B cell (primary cell): ENCODE measurements around the gene EDNRA. TPM values are rescaled to one million over a fixed set of nuclear protein-coding genes. Genes with fewer than 3 reads are reported as not detected.

Experiments used
- ATAC-seq: fragments of 200-7000 bp; cut with Tn5 transposase; one replicate; pipeline ENCODE4 v1.10.0; 2021; ENCODE audit warnings: low read depth, mild to moderate bottlenecking, moderate number of reproducible peaks, moderate library complexity
- CTCF ChIA-PET: fragments of 350-600 bp; sonication (Branson Sonifier 250); formaldehyde crosslinking; loops from one replicate; lab custom pipeline; 2021; ENCODE audit warnings: antibody characterized with exemption, inconsistent platforms; lab: Charles Lee
- POLR2A ChIA-PET: fragments of 350-600 bp; sonication (Branson Sonifier 250); formaldehyde crosslinking; loops from one replicate; lab custom pipeline; 2021; ENCODE audit warnings: antibody characterized with exemption; lab: Charles Lee
- DNase-seq: peaks from one replicate; pipeline ENCODE4 v3.0.0; 2013
- H2AFZ ChIP-seq: 2 replicates; pipeline ENCODE4 v1.6.1; 2012; ENCODE audit warnings: mild to moderate bottlenecking, low read depth, low read length; ENCODE audit not compliant: insufficient read depth, poor library complexity, severe bottlenecking
- H3K27ac ChIP-seq, 2 donors: 1 replicate in 1 of 2; 2 replicates in 1 of 2; pipeline ENCODE4 v1.5.1; 2012 to 2013; ENCODE audit warnings: low read length in 2 of 2, mild to moderate bottlenecking in 2 of 2, moderate library complexity in 1 of 2
- H3K27me3 ChIP-seq, 4 experiments: fragments of 200-600 bp in 1 of 4; sonication (generic) in 1 of 4; replicated peaks in 1 of 4; 1 replicate in 2 of 4; 2 replicates in 2 of 4; pipeline versions ENCODE4 v1.6.1 to v1.7.0; 2013 to 2016; ENCODE audit warnings: low read length in 3 of 4, mild to moderate bottlenecking in 2 of 4, mixed read lengths in 1 of 4, moderate library complexity in 1 of 4; ENCODE audit not compliant: insufficient read depth in 4 of 4, control insufficient read depth in 3 of 4; ENCODE audit errors: control extremely low read depth in 1 of 4
- H3K36me3 ChIP-seq, 2 experiments: replicated peaks in 1 of 2; 1 replicate in 1 of 2; 2 replicates in 1 of 2; pipeline versions ENCODE4 v1.6.1 to v1.7.1; 2013; ENCODE audit warnings: low read length in 1 of 2; ENCODE audit not compliant: insufficient read depth in 2 of 2, control insufficient read depth in 1 of 2; ENCODE audit errors: control extremely low read depth in 1 of 2, extremely low read depth in 1 of 2
- H3K4me1 ChIP-seq, 2 donors: fragments of 200-600 bp in 1 of 2; sonication (generic) in 1 of 2; 1 replicate in 1 of 2; 2 replicates in 1 of 2; pipeline versions ENCODE4 v1.5.1 to v1.6.1; 2013 to 2017; ENCODE audit warnings: low read length in 2 of 2; ENCODE audit not compliant: control insufficient read depth in 2 of 2, insufficient read depth in 2 of 2
- H3K4me2 ChIP-seq: replicated peaks from 2 replicates; pipeline ENCODE3; 2012; ENCODE audit warnings: mild to moderate bottlenecking, low read depth, low read length; ENCODE audit not compliant: poor library complexity, severe bottlenecking
- H3K4me3 ChIP-seq, 5 experiments: fragments of 200-600 bp in 1 of 5; sonication (generic) in 1 of 5; 1 replicate in 3 of 5; 2 replicates in 2 of 5; pipeline versions ENCODE4 v1.5.1 to v1.7.0; 2011 to 2016; ENCODE audit warnings: low read length in 4 of 5, mild to moderate bottlenecking in 4 of 5, low read depth in 2 of 5, control low read depth in 1 of 5, moderate library complexity in 1 of 5; ENCODE audit not compliant: insufficient read depth in 1 of 5; ENCODE audit errors: control extremely low read depth in 1 of 5, extremely low read depth in 1 of 5
- H3K79me2 ChIP-seq: fragments of 200-600 bp; sonication (generic); one replicate; pipeline ENCODE4 v1.6.0; 2016; ENCODE audit warnings: low read length; ENCODE audit not compliant: control insufficient read depth, insufficient read depth
- H3K9ac ChIP-seq: fragments of 200-600 bp; sonication (generic); 2 replicates; pipeline ENCODE4 v1.6.1; 2017; ENCODE audit warnings: mild to moderate bottlenecking, low read length, moderate library complexity
- H3K9me3 ChIP-seq, 3 donors: one replicate each; pipeline versions ENCODE4 v1.6.1 to v1.7.1; 2013; ENCODE audit warnings: low read length in 2 of 3; ENCODE audit not compliant: control insufficient read depth in 2 of 3, insufficient read depth in 1 of 3; ENCODE audit errors: control extremely low read depth in 1 of 3
- H4K20me1 ChIP-seq: 2 replicates; pipeline ENCODE4 v1.6.0; 2012; ENCODE audit warnings: mild to moderate bottlenecking, low read length; ENCODE audit not compliant: insufficient read depth, control insufficient read depth, poor library complexity, severe bottlenecking
- H3K27ac Mint-ChIP-seq: one replicate; pipeline ENCODE4 v1.8.0; 2021; ENCODE audit warnings: mixed read lengths
- H3K27me3 Mint-ChIP-seq: one replicate; pipeline ENCODE4 v1.8.0; 2021; ENCODE audit warnings: mixed read lengths
- H3K4me1 Mint-ChIP-seq: one replicate; pipeline ENCODE4 v1.8.0; 2021; ENCODE audit warnings: mixed read lengths
- H3K4me3 Mint-ChIP-seq: one replicate; pipeline ENCODE4 v1.8.0; 2021; ENCODE audit warnings: mixed read lengths
- H3K9me3 Mint-ChIP-seq: one replicate; pipeline ENCODE4 v1.8.0; 2022; ENCODE audit warnings: mixed read lengths; ENCODE audit not compliant: insufficient read depth
- EZH2 ChIP-seq: IDR thresholded peaks from 2 replicates; pipeline ENCODE4 v1.6.1; 2012; ENCODE audit warnings: borderline replicate concordance, low read depth, mild to moderate bottlenecking, moderate library complexity, low read length; ENCODE audit not compliant: insufficient read depth, poor library complexity, severe bottlenecking
- WGBS: methylation state at CpG from one replicate; pipeline ENCODE4 v1.1.5; 2013; ENCODE audit warnings: missing lambda C conversion rate; ENCODE audit not compliant: insufficient coverage; 5-methylcytosine and 5-hydroxymethylcytosine counted together
- intact Hi-C: fragments of 100-400 bp; cut with micrococcal nuclease; formaldehyde crosslinking; loops from one replicate; pipeline ENCODE4 v1.10.0; 2022
- polyA plus RNA-seq: library from polyadenylated mRNA; depleted of rRNA; stranded (reverse); fragments of >200 nt; gene quantifications from 2 replicates; pipeline ENCODE4 v1.2.3, GENCODE V29; 2012
- total RNA-seq, 2 donors: library from RNA; stranded (reverse); fragments of 120-200 nt in 1 of 2; gene quantifications; 1 replicate in 1 of 2; 2 replicates in 1 of 2; pipeline versions ENCODE4 v1.2.3 to v1.2.4, GENCODE V29; 2013 to 2022
- TF ChIP-seq, protein P1 (sequence below): fragments of 200-600 bp; IDR thresholded peaks from one replicate; pipeline ENCODE4 v1.8.0; 2022; ENCODE audit warnings: antibody characterized with exemption, mild to moderate bottlenecking

EDNRA gene
- total and polyA plus RNA-seq, 2 donors (not counting 1 experiment from before 2014, with no cell fraction given) = not detected

DNA sequence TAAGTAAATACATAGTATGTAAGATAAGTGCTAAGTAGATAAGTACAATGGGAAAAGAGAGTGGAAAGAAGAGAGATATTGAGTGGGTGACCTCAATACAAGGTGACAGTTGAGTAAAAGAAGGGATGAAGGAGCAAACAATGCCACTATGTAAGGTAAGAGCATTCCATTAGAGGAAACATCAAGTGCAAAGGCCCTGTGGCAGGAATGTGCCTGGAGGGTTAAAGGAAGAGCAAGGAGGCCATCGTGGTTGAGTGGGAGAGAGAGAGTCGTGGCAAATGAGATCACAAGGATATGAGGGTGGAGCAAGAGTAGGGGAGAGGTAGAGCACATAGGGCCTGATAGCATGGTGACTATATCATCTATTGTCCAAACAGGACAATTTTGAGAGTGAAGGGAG is 13.4 kb downstream of the EDNRA start:
- ChIA-PET POLR2A (no interaction called here), CTCF (no interaction called here)
- no peaks in the 10 kb centered on the region for H3K9me3 ChIP-seq
- H3K4me3 ChIP-seq = no peak overlapping the region
- WGBS = 48% methylated on average over 2 of the region's 2 CpGs
- H2AFZ ChIP-seq = no peak overlapping the region
- H3K9me3 Mint-ChIP-seq = peaks cover 4% of the 10 kb centered on the region
- intact Hi-C loops = no loop called here
- H3K36me3 ChIP-seq = no peaks in the 10 kb centered on the region
- no peaks in the 10 kb centered on the region for H3K79me2 ChIP-seq
- peaks cover 3% of the 10 kb centered on the region for H3K27me3 Mint-ChIP-seq
- H3K4me1 Mint-ChIP-seq = no peaks in the 10 kb centered on the region
- H3K27ac ChIP-seq = no peak overlapping the region
- no peak overlapping the region for H3K27ac Mint-ChIP-seq
- no peak for DNase-seq
- TF ChIP-seq, protein P1, sequence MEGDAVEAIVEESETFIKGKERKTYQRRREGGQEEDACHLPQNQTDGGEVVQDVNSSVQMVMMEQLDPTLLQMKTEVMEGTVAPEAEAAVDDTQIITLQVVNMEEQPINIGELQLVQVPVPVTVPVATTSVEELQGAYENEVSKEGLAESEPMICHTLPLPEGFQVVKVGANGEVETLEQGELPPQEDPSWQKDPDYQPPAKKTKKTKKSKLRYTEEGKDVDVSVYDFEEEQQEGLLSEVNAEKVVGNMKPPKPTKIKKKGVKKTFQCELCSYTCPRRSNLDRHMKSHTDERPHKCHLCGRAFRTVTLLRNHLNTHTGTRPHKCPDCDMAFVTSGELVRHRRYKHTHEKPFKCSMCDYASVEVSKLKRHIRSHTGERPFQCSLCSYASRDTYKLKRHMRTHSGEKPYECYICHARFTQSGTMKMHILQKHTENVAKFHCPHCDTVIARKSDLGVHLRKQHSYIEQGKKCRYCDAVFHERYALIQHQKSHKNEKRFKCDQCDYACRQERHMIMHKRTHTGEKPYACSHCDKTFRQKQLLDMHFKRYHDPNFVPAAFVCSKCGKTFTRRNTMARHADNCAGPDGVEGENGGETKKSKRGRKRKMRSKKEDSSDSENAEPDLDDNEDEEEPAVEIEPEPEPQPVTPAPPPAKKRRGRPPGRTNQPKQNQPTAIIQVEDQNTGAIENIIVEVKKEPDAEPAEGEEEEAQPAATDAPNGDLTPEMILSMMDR = no peak
- TF ChIP-seq EZH2 = no peak
- H3K9ac ChIP-seq = no peak overlapping the region
- no peak for ATAC-seq
- H3K4me3 Mint-ChIP-seq = no peak overlapping the region
- H3K4me1 ChIP-seq = no peaks in the 10 kb centered on the region
- peaks cover 0 to 4% (median 0%) of the 10 kb centered on the region in 4 experiments for H3K27me3 ChIP-seq
- no peaks in the 10 kb centered on the region for H4K20me1 ChIP-seq
- no peak overlapping the region for H3K4me2 ChIP-seq

DNA sequence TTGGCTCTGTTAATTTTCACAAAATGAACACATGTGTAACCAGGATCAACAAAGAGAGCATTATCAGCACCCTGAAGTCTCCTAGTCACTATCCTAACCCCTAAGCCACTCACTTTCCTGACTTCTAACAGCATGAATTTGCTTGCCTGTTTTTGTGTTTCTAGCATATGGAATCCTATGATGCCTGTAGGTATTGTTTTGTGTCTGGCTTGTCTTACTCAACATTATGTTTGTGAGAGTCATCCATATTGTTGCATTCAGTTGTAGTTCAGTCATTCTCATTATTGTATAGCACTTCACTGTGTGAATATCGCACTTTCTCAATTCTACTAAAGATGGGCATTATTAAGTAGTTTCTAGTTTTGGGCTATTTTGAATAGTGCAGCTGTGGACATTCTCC is 15.6 kb downstream of the EDNRA start:
- Mint-ChIP-seq H3K4me3 (no peak overlapping the region), H3K27ac (no peak overlapping the region), H3K9me3 (peaks cover 4% of the 10 kb centered on the region), H3K4me1 (no peaks in the 10 kb centered on the region), H3K27me3 (peaks cover 3% of the 10 kb centered on the region)
- H2AFZ ChIP-seq = no peak overlapping the region
- ATAC-seq (no peak), DNase-seq (no peak)
- H3K4me1 ChIP-seq = no peaks in the 10 kb centered on the region
- H3K4me3 ChIP-seq = no peak overlapping the region
- WGBS = no CpG with 5 or more reads among the region's 1 CpG
- no peak overlapping the region for H3K9ac ChIP-seq
- peaks cover 0 to 4% (median 0%) of the 10 kb centered on the region in 4 experiments for H3K27me3 ChIP-seq
- no peaks in the 10 kb centered on the region for H4K20me1 ChIP-seq
- H3K79me2 ChIP-seq = no peaks in the 10 kb centered on the region
- H3K4me2 ChIP-seq = no peak overlapping the region
- ChIA-PET CTCF (no interaction called here), POLR2A (no interaction called here)
- H3K27ac ChIP-seq = no peak overlapping the region
- no peaks in the 10 kb centered on the region for H3K9me3 ChIP-seq
- no peaks in the 10 kb centered on the region for H3K36me3 ChIP-seq
- no peak for TF ChIP-seq EZH2
- TF ChIP-seq, protein P1 = no peak
- intact Hi-C loops = no loop called here
